Eye (tissue), 1 donor: ENCODE results near the gene PPFIA3.
"Not testable (repeated sequence)": the region's sequence is repeated elsewhere in the genome, so short reads cannot be mapped to it uniquely, and the experiment has no call there.

Source experiments
- DNase-seq: peaks from one replicate; pipeline ENCODE4 v3.0.0-alpha.2; 2015

PPFIA3 gene

DNA sequence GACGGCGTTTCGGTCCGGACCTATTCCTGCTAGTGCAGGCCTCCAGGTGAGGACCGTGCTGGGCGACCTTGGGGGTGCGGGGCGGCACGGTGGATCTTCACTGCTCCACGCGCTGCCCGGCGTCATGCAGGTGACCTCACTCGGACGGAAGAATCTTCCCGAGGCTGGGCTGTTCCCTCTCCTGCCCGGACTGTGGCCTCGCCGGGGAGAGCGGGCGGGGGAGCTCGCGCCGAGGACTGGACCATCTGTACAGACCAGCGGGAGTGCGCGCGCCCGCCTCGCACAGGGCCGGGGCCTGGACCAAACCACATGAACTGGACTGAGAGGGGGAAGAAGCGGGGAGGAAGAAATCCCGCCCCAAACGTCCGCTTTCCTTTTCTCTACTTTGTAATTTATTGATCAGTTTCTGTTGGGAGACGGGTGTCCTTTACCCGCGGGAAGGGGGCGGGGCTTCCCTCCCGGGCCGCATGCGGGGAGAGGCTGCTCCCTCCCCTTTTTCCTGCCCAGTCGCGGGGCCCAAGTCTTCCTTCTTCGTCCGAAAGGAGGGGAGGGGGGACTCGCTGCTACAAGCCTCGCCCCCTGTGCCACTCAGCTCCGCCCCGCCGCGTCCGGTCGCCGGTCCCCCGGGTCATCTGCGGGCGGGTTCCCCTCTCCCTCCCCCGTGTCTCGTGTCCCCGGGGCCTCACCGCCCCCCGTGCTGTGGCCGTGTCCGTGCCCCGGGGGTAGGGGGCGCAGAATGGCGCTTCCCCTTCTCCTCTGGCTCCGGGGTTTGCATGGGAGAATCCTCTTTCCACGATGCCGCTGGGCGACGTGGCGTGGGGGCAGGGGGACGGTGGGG lies 31.0 kb downstream of the PPFIA3 start:
- peak; percentile 97 for DNase-seq

GRCh38 chr19:49150944-49151243 lies 31.6 kb downstream of the PPFIA3 start:
- no peak for DNase-seq

- DNase-seq: peak; percentile 72
Measured at GRCh38 chr19:49151267-49152118, 32.1 kb downstream of the PPFIA3 start.

DNA sequence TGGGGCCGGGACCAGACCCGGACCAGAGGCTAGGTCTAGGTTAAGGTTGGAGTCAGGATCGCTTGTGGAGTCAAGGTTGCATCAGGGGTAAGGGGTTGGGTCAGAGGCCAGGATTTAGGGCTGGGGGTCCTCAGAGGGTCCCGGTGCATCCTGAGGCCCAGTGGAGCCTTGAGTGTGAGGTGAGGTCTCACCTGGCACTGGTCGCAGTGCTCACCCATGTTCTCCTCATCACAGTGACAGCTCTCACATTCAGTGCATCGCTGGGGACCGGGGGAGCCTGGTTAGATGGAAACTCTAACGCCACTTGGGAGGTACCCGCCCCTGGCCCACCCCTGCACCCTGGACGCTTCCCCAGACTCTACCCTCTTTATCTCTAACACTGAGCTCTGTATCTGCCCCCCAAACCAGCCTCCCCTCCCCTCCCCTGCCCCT lies 32.8 kb downstream of the PPFIA3 start:
- no peak for DNase-seq

DNA sequence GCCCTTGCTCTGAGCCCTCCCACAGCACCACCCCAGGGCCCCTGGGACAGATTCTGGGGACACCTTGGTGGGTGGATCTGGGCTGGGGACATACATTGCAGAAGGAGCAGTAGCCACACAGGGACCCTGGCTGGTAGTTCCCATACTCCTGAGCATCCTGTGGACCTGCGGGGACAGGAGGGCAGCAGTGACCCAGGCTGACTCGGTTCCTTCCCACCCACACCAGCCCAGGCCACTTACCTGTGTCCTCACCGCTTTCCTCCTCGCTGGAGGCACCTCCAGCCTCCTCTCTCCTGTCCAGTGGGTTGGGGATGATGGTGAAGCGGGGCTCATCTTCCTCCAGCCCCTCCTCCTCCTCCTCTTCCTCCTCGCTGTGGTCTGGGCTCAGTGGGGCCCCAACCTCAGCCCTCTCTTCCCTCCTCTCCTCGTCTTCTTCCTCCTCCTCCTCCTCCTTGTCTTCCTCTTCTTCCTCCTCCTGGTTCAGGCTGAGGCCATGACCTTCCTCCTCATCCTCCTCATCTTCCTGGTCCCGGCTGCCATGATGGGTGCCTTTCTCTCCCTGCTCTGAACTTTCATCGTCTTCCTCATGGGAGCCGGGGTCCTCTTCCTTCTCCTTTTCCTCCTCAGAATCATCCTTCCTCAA lies 33.9 kb downstream of the PPFIA3 start:
- no peak for DNase-seq

DNA sequence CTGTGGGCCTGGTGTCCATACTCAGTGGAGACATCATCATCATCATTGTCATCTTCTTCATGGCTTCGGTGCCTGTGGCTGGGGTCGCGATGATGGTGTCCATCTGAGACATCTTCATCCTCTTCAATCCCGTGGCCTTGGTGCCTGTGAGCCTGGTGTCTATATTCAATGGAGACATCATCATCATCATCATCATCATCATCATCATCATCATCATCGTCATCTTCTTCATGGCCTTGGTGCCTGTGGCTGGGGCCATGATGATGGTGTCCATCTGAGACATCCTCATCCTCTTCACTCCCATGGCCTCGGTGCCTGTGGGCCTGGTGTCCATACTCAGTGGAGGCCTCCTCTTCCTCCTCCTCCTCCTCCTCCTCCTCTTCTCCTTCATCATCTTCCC lies 34.9 kb downstream of the PPFIA3 start:
- no peak for DNase-seq

DNA sequence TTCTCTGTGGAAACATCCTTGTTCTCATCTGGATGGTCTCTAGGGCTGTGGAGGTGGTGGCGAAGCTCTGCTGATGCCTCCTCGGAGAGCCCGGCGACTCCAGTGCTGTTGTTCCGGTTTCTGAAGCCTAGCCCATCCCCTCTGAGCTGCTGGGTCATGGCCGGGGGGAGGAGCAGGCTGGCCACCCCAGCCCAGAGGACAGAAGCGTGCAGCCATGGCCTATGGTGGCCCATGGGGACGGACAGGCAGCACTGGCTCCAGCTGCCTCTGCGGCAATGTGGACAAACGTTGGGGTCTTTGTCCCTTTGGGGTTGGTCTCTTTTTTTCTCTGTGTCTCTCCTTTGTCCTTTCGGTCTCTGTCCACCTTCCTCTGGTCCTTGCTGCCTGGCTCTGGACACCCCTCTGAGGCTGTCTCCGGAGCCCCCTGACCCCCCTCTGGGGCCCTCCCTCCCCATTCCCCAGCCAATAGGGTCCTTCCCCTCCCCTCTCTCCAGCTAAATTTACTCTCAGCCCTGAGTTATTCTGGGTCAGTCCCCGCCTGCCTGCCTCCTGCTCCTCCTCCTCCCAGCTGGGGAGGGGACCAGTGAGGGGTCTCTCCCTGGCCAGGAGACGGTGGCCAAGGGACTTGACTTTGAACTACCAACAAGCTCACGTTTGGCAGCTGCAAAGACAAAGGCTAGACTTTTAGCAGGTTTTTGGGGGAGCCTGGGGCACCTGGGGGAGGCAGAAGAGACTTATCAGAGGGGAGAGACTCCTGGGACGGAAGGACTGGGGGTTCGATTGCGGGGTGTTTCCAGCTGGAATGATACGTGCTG lies 35.9 kb downstream of the PPFIA3 start, which contains the start of gene HRC:
Gene HRC, minus strand, starts transcription at position 392 of the 815 bp plus-strand sequence. Its CDS starts 159 bp downstream, at position 233.
- DNase-seq: peak; percentile 81

DNA sequence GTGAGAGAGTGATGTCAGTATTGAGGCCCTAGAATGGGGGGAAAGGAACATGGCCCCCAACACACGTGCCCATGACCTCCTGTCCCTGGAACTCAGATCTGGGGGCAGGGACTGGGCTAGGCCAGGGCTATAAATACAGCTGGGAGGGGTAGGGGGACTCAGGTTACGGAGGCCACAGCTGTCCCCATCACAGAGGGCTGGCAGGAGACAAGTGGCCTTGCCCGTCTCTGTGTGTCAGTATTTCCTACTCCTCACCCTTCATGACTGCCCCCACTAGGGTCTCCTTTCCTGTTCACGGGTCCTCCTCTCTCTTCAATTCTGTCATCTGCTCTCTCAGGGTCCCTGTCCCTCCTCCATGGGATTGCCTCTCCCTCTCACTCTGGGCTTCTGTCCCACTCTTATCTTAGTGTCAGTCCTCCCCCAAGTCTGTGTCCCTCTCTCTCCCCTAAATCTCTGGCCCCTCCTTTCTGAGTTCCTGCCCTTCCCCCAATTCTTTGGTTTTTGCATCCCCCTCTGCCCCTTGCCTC lies 36.5 kb downstream of the PPFIA3 start:
- DNase-seq: peak; percentile 73

- DNase-seq: peak; percentile 93
Measured at GRCh38 chr19:49157445-49158224, 38.3 kb downstream of the PPFIA3 start, which contains the start of gene TRPM4. Gene TRPM4 (plus strand): TSS chr19:49157792. CDS start chr19:49157867, 75 bp downstream.

- DNase-seq: no peak
Measured at GRCh38 chr19:49160450-49161189, 41.3 kb downstream of the PPFIA3 start.

DNA sequence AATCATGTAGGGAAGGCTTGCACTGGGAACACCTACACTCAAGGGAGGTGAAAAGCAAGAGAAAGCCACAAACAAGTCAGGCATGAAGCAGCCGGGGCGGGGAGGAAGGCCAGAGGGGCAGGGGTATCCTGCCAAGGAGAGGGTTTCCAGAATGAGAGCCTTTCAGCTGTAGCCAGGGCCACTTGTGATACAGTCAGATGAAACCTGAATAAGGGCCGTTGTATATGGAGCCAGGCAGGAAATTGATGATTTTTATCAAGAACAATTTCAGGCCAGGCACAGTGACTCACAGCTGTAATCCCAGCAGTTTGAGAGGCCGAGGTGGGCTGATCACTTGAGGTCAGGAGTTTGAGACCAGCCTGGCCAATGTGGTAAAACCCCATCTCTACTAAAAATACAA lies 42.6 kb downstream of the PPFIA3 start:
- DNase-seq: no peak

- DNase-seq: peak; percentile 38
Measured at GRCh38 chr19:49165111-49165750, 45.9 kb downstream of the PPFIA3 start.

DNA sequence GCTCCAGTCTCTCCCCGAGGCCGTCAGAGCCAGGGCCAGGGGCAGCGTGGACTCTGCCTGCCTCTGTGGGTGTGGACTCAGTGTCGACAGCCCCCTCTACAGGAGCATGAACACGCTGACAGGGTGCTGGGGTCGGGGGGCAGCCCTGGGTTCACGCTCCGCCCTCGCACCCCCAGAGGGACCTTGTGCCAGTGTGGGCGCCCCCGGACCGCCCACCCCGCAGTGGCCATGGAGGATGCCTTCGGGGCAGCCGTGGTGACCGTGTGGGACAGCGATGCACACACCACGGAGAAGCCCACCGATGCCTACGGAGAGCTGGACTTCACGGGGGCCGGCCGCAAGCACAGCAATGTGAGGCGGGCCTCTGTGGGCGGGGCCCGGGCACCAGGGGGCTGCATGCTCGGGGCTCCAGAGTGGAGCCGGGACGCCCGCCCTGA lies 46.5 kb downstream of the PPFIA3 start:
- DNase-seq: peak; percentile 52

DNA sequence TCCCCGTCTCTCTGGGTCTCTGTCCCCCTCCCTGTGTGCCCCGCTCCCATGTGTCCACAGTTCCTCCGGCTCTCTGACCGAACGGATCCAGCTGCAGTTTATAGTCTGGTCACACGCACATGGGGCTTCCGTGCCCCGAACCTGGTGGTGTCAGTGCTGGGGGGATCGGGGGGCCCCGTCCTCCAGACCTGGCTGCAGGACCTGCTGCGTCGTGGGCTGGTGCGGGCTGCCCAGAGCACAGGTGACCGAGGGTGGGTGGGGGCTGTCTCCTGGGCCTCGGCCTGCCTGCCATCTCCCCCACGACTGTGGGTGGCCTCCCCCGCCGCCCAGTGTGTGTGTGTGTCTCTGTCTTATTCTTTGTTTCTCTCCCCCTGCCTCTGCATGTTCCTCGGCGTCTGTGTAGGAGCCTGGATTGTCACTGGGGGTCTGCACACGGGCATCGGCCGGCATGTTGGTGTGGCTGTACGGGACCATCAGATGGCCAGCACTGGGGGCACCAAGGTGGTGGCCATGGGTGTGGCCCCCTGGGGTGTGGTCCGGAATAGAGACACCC lies 48.6 kb downstream of the PPFIA3 start:
- DNase-seq: no peak

- no peak for DNase-seq
Measured at GRCh38 chr19:49168421-49168820, 49.1 kb downstream of the PPFIA3 start.

GRCh38 chr19:49173198-49173597 lies 53.9 kb downstream of the PPFIA3 start:
- no peak for DNase-seq

DNA sequence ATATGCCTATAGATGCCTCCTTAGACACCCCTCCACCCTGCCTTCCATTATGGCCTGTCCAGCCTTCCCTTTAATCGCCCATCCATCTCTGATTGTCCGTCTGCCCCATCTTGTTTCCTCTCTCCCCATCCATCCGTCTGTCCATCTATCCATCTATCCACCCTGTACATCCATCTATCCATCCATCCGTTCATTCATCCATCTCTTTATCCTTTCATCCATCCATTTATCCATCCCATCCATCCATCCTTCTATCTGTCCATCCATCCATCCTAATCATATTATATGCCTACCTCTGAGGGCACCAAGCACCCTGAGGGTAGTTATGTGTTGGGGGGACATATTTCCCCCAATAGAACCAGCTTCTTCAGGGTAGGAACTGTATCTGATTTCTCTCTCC lies 61.3 kb downstream of the PPFIA3 start:
- no peak for DNase-seq

- not testable (repeated sequence) for DNase-seq
Measured at GRCh38 chr19:49182010-49182847, 62.9 kb downstream of the PPFIA3 start.
